ENCODE data around the gene EYS.

The EYS gene

GRCh38 chr6:65088575-65088974 is 618.5 kb downstream of the EYS start:
- Histone ChIP-seq H3K4me3 (ENCODE audit: low read length) (no peak overlapping the region), H3K27ac (ENCODE audit: low read depth, low read length) (no peak overlapping the region), H3K4me2 (ENCODE audit: low read length) (no peak overlapping the region), H3K9me3 (ENCODE audit: control insufficient read depth, insufficient read depth, low read length) (peaks cover 4% of the 10 kb centered on the region; the same call in 1 of the 2 replicates), H4K20me1 (ENCODE audit: control insufficient read depth, insufficient read depth, low read depth, low read length) (no peaks in the 10 kb centered on the region), H3K27me3 (ENCODE audit: control insufficient read depth, low read length) (no peaks in the 10 kb centered on the region), H3K79me2 (ENCODE audit: control insufficient read depth, low read length) (no peaks in the 10 kb centered on the region), H3K36me3 (ENCODE audit: control insufficient read depth, low read length) (no peaks in the 10 kb centered on the region), H3K4me1 (ENCODE audit: control insufficient read depth, low read length) (no peaks in the 10 kb centered on the region), H3K9me2 (replicated peaks; ENCODE audit: control insufficient read depth, low read length) (no peaks in the 10 kb centered on the region), H3F3A (ENCODE audit: control insufficient read depth, insufficient read depth) (no peaks in the 10 kb centered on the region)
- no peak for TF ChIP-seq EZH2phosphoT487 (IDR thresholded peaks at IDR 0.05; ENCODE audit: borderline replicate concordance, low read length)
- TF ChIP-seq CTCF (IDR thresholded peaks at IDR 0.05; ENCODE audit: low read depth, low read length, poor library complexity, severe bottlenecking) = no peak

- TF ChIP-seq CTCF (IDR thresholded peaks at IDR 0.05; ENCODE audit: low read depth, low read length, poor library complexity, severe bottlenecking) (no peak), EZH2phosphoT487 (IDR thresholded peaks at IDR 0.05; ENCODE audit: borderline replicate concordance, low read length) (no peak)
- Histone ChIP-seq H3F3A (ENCODE audit: control insufficient read depth, insufficient read depth) (no peaks in the 10 kb centered on the region), H3K4me2 (ENCODE audit: low read length) (no peak overlapping the region), H3K9me3 (ENCODE audit: control insufficient read depth, insufficient read depth, low read length) (no peaks in the 10 kb centered on the region), H4K20me1 (ENCODE audit: control insufficient read depth, insufficient read depth, low read depth, low read length) (no peaks in the 10 kb centered on the region), H3K4me1 (ENCODE audit: control insufficient read depth, low read length) (no peaks in the 10 kb centered on the region), H3K27ac (ENCODE audit: low read depth, low read length) (no peak overlapping the region), H3K4me3 (ENCODE audit: low read length) (no peak overlapping the region), H3K27me3 (ENCODE audit: control insufficient read depth, low read length) (no peaks in the 10 kb centered on the region), H3K9me2 (replicated peaks; ENCODE audit: control insufficient read depth, low read length) (no peaks in the 10 kb centered on the region), H3K79me2 (ENCODE audit: control insufficient read depth, low read length) (no peaks in the 10 kb centered on the region), H3K36me3 (ENCODE audit: control insufficient read depth, low read length) (no peaks in the 10 kb centered on the region)
Measured at GRCh38 chr6:65081756-65082155, 625.3 kb downstream of the EYS start.

GRCh38 chr6:65075705-65076230 is 631.3 kb downstream of the EYS start:
- TF ChIP-seq CTCF (IDR thresholded peaks at IDR 0.05; ENCODE audit: low read depth, low read length, poor library complexity, severe bottlenecking) (no peak), EZH2phosphoT487 (IDR thresholded peaks at IDR 0.05; ENCODE audit: borderline replicate concordance, low read length) (no peak)
- no peaks in the 10 kb centered on the region for H4K20me1 ChIP-seq (ENCODE audit: control insufficient read depth, insufficient read depth, low read depth, low read length)
- no peaks in the 10 kb centered on the region for H3K79me2 ChIP-seq (ENCODE audit: control insufficient read depth, low read length)
- H3K4me3 ChIP-seq (ENCODE audit: low read length) = no peak overlapping the region
- H3F3A ChIP-seq (ENCODE audit: control insufficient read depth, insufficient read depth) = no peaks in the 10 kb centered on the region
- no peaks in the 10 kb centered on the region for H3K36me3 ChIP-seq (ENCODE audit: control insufficient read depth, low read length)
- H3K27me3 ChIP-seq (ENCODE audit: control insufficient read depth, low read length) = no peaks in the 10 kb centered on the region
- no peaks in the 10 kb centered on the region for H3K4me1 ChIP-seq (ENCODE audit: control insufficient read depth, low read length)
- H3K27ac ChIP-seq (ENCODE audit: low read depth, low read length) = no peak overlapping the region
- H3K9me3 ChIP-seq (ENCODE audit: control insufficient read depth, insufficient read depth, low read length) = no peaks in the 10 kb centered on the region
- no peak overlapping the region for H3K4me2 ChIP-seq (ENCODE audit: low read length)
- H3K9me2 ChIP-seq (replicated peaks; ENCODE audit: control insufficient read depth, low read length) = no peaks in the 10 kb centered on the region
